B cell (primary cell): Measurements from ENCODE around the gene IFI35. TPM values are rescaled to one million over a fixed set of nuclear protein-coding genes. Genes with fewer than 3 reads are reported as not detected.
A peak's percentile ranks its signal among the peaks of the same experiment; 100 is the strongest.

Experiments used
- ATAC-seq: fragments of 200-7000 bp; cut with Tn5 transposase; one replicate; pipeline ENCODE4 v1.10.0; 2021; ENCODE audit warnings: low read depth, mild to moderate bottlenecking, moderate number of reproducible peaks, moderate library complexity
- CTCF ChIA-PET: fragments of 350-600 bp; sonication (Branson Sonifier 250); formaldehyde crosslinking; loops from one replicate; lab custom pipeline; 2021; ENCODE audit warnings: antibody characterized with exemption, inconsistent platforms; lab: Charles Lee
- POLR2A ChIA-PET: fragments of 350-600 bp; sonication (Branson Sonifier 250); formaldehyde crosslinking; loops from one replicate; lab custom pipeline; 2021; ENCODE audit warnings: antibody characterized with exemption; lab: Charles Lee
- DNase-seq: peaks from one replicate; pipeline ENCODE4 v3.0.0; 2013
- H2AFZ ChIP-seq: 2 replicates; pipeline ENCODE4 v1.6.1; 2012; ENCODE audit warnings: mild to moderate bottlenecking, low read depth, low read length; ENCODE audit not compliant: insufficient read depth, poor library complexity, severe bottlenecking
- H3K27ac ChIP-seq, 2 donors: 1 replicate in 1 of 2; 2 replicates in 1 of 2; pipeline ENCODE4 v1.5.1; 2012 to 2013; ENCODE audit warnings: low read length in 2 of 2, mild to moderate bottlenecking in 2 of 2, moderate library complexity in 1 of 2
- H3K27me3 ChIP-seq, 4 experiments: fragments of 200-600 bp in 1 of 4; sonication (generic) in 1 of 4; replicated peaks in 1 of 4; 1 replicate in 2 of 4; 2 replicates in 2 of 4; pipeline versions ENCODE4 v1.6.1 to v1.7.0; 2013 to 2016; ENCODE audit warnings: low read length in 3 of 4, mild to moderate bottlenecking in 2 of 4, mixed read lengths in 1 of 4, moderate library complexity in 1 of 4; ENCODE audit not compliant: insufficient read depth in 4 of 4, control insufficient read depth in 3 of 4; ENCODE audit errors: control extremely low read depth in 1 of 4
- H3K36me3 ChIP-seq, 2 experiments: replicated peaks in 1 of 2; 1 replicate in 1 of 2; 2 replicates in 1 of 2; pipeline versions ENCODE4 v1.6.1 to v1.7.1; 2013; ENCODE audit warnings: low read length in 1 of 2; ENCODE audit not compliant: insufficient read depth in 2 of 2, control insufficient read depth in 1 of 2; ENCODE audit errors: control extremely low read depth in 1 of 2, extremely low read depth in 1 of 2
- H3K4me1 ChIP-seq, 2 donors: fragments of 200-600 bp in 1 of 2; sonication (generic) in 1 of 2; 1 replicate in 1 of 2; 2 replicates in 1 of 2; pipeline versions ENCODE4 v1.5.1 to v1.6.1; 2013 to 2017; ENCODE audit warnings: low read length in 2 of 2; ENCODE audit not compliant: control insufficient read depth in 2 of 2, insufficient read depth in 2 of 2
- H3K4me2 ChIP-seq: replicated peaks from 2 replicates; pipeline ENCODE3; 2012; ENCODE audit warnings: mild to moderate bottlenecking, low read depth, low read length; ENCODE audit not compliant: poor library complexity, severe bottlenecking
- H3K4me3 ChIP-seq, 5 experiments: fragments of 200-600 bp in 1 of 5; sonication (generic) in 1 of 5; 1 replicate in 3 of 5; 2 replicates in 2 of 5; pipeline versions ENCODE4 v1.5.1 to v1.7.0; 2011 to 2016; ENCODE audit warnings: low read length in 4 of 5, mild to moderate bottlenecking in 4 of 5, low read depth in 2 of 5, control low read depth in 1 of 5, moderate library complexity in 1 of 5; ENCODE audit not compliant: insufficient read depth in 1 of 5; ENCODE audit errors: control extremely low read depth in 1 of 5, extremely low read depth in 1 of 5
- H3K79me2 ChIP-seq: fragments of 200-600 bp; sonication (generic); one replicate; pipeline ENCODE4 v1.6.0; 2016; ENCODE audit warnings: low read length; ENCODE audit not compliant: control insufficient read depth, insufficient read depth
- H3K9ac ChIP-seq: fragments of 200-600 bp; sonication (generic); 2 replicates; pipeline ENCODE4 v1.6.1; 2017; ENCODE audit warnings: mild to moderate bottlenecking, low read length, moderate library complexity
- H3K9me3 ChIP-seq, 3 donors: one replicate each; pipeline versions ENCODE4 v1.6.1 to v1.7.1; 2013; ENCODE audit warnings: low read length in 2 of 3; ENCODE audit not compliant: control insufficient read depth in 2 of 3, insufficient read depth in 1 of 3; ENCODE audit errors: control extremely low read depth in 1 of 3
- H4K20me1 ChIP-seq: 2 replicates; pipeline ENCODE4 v1.6.0; 2012; ENCODE audit warnings: mild to moderate bottlenecking, low read length; ENCODE audit not compliant: insufficient read depth, control insufficient read depth, poor library complexity, severe bottlenecking
- H3K27ac Mint-ChIP-seq: one replicate; pipeline ENCODE4 v1.8.0; 2021; ENCODE audit warnings: mixed read lengths
- H3K27me3 Mint-ChIP-seq: one replicate; pipeline ENCODE4 v1.8.0; 2021; ENCODE audit warnings: mixed read lengths
- H3K4me1 Mint-ChIP-seq: one replicate; pipeline ENCODE4 v1.8.0; 2021; ENCODE audit warnings: mixed read lengths
- H3K4me3 Mint-ChIP-seq: one replicate; pipeline ENCODE4 v1.8.0; 2021; ENCODE audit warnings: mixed read lengths
- H3K9me3 Mint-ChIP-seq: one replicate; pipeline ENCODE4 v1.8.0; 2022; ENCODE audit warnings: mixed read lengths; ENCODE audit not compliant: insufficient read depth
- CTCF ChIP-seq: fragments of 200-600 bp; IDR thresholded peaks from one replicate; pipeline ENCODE4 v1.8.0; 2022; ENCODE audit warnings: antibody characterized with exemption, mild to moderate bottlenecking
- EZH2 ChIP-seq: IDR thresholded peaks from 2 replicates; pipeline ENCODE4 v1.6.1; 2012; ENCODE audit warnings: borderline replicate concordance, low read depth, mild to moderate bottlenecking, moderate library complexity, low read length; ENCODE audit not compliant: insufficient read depth, poor library complexity, severe bottlenecking
- WGBS: methylation state at CpG from one replicate; pipeline ENCODE4 v1.1.5; 2013; ENCODE audit warnings: missing lambda C conversion rate; ENCODE audit not compliant: insufficient coverage; 5-methylcytosine and 5-hydroxymethylcytosine counted together
- intact Hi-C: fragments of 100-400 bp; cut with micrococcal nuclease; formaldehyde crosslinking; loops from one replicate; pipeline ENCODE4 v1.10.0; 2022
- polyA plus RNA-seq: library from polyadenylated mRNA; depleted of rRNA; stranded (reverse); fragments of >200 nt; gene quantifications from 2 replicates; pipeline ENCODE4 v1.2.3, GENCODE V29; 2012
- total RNA-seq, 2 donors: library from RNA; stranded (reverse); fragments of 120-200 nt in 1 of 2; gene quantifications; 1 replicate in 1 of 2; 2 replicates in 1 of 2; pipeline versions ENCODE4 v1.2.3 to v1.2.4, GENCODE V29; 2013 to 2022

Gene IFI35
- total and polyA plus RNA-seq, 2 donors (not counting 1 experiment from before 2014, with no cell fraction given) = 37.2 to 42.2 TPM

GRCh38 chr17:43027091-43028032, 20.8 kb downstream of the IFI35 start:
- Histone ChIP-seq H4K20me1 (no peaks in the 10 kb centered on the region), H3K4me2 (no peak overlapping the region), H2AFZ (no peak overlapping the region), H3K9ac (no peak overlapping the region), H3K79me2 (no peaks in the 10 kb centered on the region), H3K9me3 (no peaks in the 10 kb centered on the region), H3K27ac (no peak overlapping the region), H3K4me1 (peaks cover 5 to 23% of the 10 kb centered on the region in 2 donors), H3K4me3 (no peak overlapping the region), H3K36me3 (no peaks in the 10 kb centered on the region), H3K27me3 (no peaks in the 10 kb centered on the region)
- intact Hi-C loops = no loop called here
- no peaks in the 10 kb centered on the region for H3K27me3 Mint-ChIP-seq
- POLR2A ChIA-PET = interaction anchor here (0.7 to 0.8 kb wide), 4 partner anchors 21 to 307 kb away, joined by 3 to 5 read pairs (median 4); partner anchors contain the start of gene RPL27
- H3K4me1 Mint-ChIP-seq = peaks cover 13% of the 10 kb centered on the region
- DNase-seq (peak; percentile 26), ATAC-seq (no peak)
- H3K27ac Mint-ChIP-seq = peak overlapping the region; percentile 4
- no peak overlapping the region for H3K4me3 Mint-ChIP-seq
- CTCF ChIA-PET = interaction anchor here (0.6 kb wide), 1 partner anchor 175 kb away, joined by 3 read pairs; no protein-coding TSS in a partner anchor
- no peaks in the 10 kb centered on the region for H3K9me3 Mint-ChIP-seq
- WGBS = 90% methylated on average over 3 of the region's 9 CpGs
- no peak for TF ChIP-seq EZH2
- TF ChIP-seq CTCF = no peak
